H1 (cell line): ENCODE results near the gene NAP1L3.

ENCODE experiments used
- CTCF ChIP-seq, 3 experiments: IDR thresholded peaks; 1 replicate in 2 of 3; 2 replicates in 1 of 3; pipeline versions ENCODE4 v1.5.1 to v1.6.1; 2011; ENCODE audit warnings: low read length in 3 of 3, mild to moderate bottlenecking in 3 of 3, inconsistent platforms in 2 of 3, low read depth in 1 of 3, moderate library complexity in 1 of 3; ENCODE audit not compliant: insufficient read depth in 1 of 3; ENCODE audit errors: control extremely low read depth in 1 of 3
- GTF2F1 ChIP-seq: IDR thresholded peaks from 2 replicates; pipeline ENCODE4 v1.6.1; 2012; ENCODE audit warnings: low read depth, low read length, improper control_type of control experiment, borderline replicate concordance
- TBP ChIP-seq: IDR thresholded peaks from 2 replicates; pipeline ENCODE4 v1.6.1; 2011; ENCODE audit warnings: low read depth, low read length, improper control_type of control experiment

GRCh38 chrX:93673056-93673868 is at the start of gene NAP1L3:
- TF ChIP-seq CTCF (IDR thresholded peaks at IDR 0.05; ENCODE audit: control extremely low read depth in 1 of 3, insufficient read depth in 1 of 3, low read depth in 1 of 3, low read length in 3 of 3) (no peak), GTF2F1 (no peak), TBP (peak; percentile 59; the same call in 1 of the 2 replicates)
